ENCODE results near the gene TDRD1. TPM values are rescaled to one million over a fixed set of nuclear protein-coding genes. Genes with fewer than 3 reads are reported as not detected.

The TDRD1 gene
- total RNA-seq, 1 experiment from 2014 or later = not detected

DNA sequence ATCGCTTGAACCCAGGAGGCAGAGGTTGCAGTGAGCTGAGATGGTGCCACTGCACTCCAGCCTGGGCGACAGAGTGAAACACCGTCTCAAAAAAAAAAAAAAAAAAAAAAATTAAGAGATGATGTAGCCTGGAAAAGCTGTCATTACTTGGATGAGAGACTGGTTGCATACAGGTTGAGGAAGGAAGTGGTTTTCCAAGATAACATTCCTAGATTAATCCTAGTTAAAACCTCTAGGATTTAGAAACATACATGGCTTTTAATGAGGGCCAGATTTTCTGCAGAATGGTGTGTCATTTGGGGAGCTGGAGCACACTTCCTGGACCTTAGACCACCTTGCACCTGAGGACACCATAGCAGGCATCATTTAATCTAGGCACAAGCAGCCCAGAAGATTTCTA, 77.7 kb downstream of the TDRD1 start:
- POLR2A ChIA-PET = interaction anchor here (0.7 kb wide), 1 partner anchor 11 kb away, joined by 3 read pairs; no protein-coding TSS in a partner anchor
- H3K36me3 ChIP-seq (ENCODE audit: control insufficient read depth in 1 of 2, insufficient read depth in 2 of 2, low read length in 2 of 2) = no peaks in the 10 kb centered on the region
- H3K79me2 ChIP-seq (ENCODE audit: insufficient read depth, low read length) = no peaks in the 10 kb centered on the region
- H3K9me3 ChIP-seq (ENCODE audit: control insufficient read depth in 1 of 2, insufficient read depth in 1 of 2, low read depth in 1 of 2, low read length in 2 of 2) = no peaks in the 10 kb centered on the region
- H3K9ac ChIP-seq (ENCODE audit: low read length) = no peak overlapping the region
- intact Hi-C loops (cut with micrococcal nuclease) = no loop called here
- H2AFZ ChIP-seq (ENCODE audit: low read depth, low read length, poor library complexity, severe bottlenecking) = no peak overlapping the region
- ATAC-seq (no peak), DNase-seq (ENCODE audit: low read depth, low spot score) (no peak)
- no peak overlapping the region for H3K4me3 ChIP-seq (replicated peaks in 1 of 2; ENCODE audit: low read depth in 1 of 2, low read length in 2 of 2)
- no peaks in the 10 kb centered on the region for H3K4me1 ChIP-seq (ENCODE audit: control insufficient read depth in 1 of 2, insufficient read depth in 2 of 2, low read length in 2 of 2)
- no peak overlapping the region for H3K4me2 ChIP-seq (ENCODE audit: low read length)
- H3K27me3 ChIP-seq (ENCODE audit: insufficient read depth, low read length) = no peaks in the 10 kb centered on the region
- no TSS peak for BruUV-seq (replicated peaks)
- RAD21 ChIA-PET (ENCODE audit: low non-redundant PET in 1 of 2, low total read pairs in 2 of 2, uncharacterized antibody in 2 of 2, unreplicated experiment in 2 of 2) = no interaction called here
- no peak overlapping the region for H3K27ac ChIP-seq (ENCODE audit: low read depth, low read length)
- CTCF ChIA-PET = no interaction called here
- TF ChIP-seq POLR2A (IDR thresholded peaks at IDR 0.05; ENCODE audit: borderline replicate concordance, extremely low read depth, insufficient read depth, insufficient read length) = no peak
- no peak for TF ChIP-seq YY1 (IDR thresholded peaks at IDR 0.05; ENCODE audit: extremely low read depth, insufficient replicate concordance, low read depth, low read length)
- TF ChIP-seq SRF (IDR thresholded peaks at IDR 0.05; ENCODE audit: low read depth) = no peak
- TF ChIP-seq MAX (IDR thresholded peaks at IDR 0.05) = no peak
- TF ChIP-seq ZNF274 (IDR thresholded peaks at IDR 0.05; ENCODE audit: low read depth, low read length) = no peak
- TF ChIP-seq CTCF (IDR thresholded peaks at IDR 0.05 in 2 of 3, conservative IDR thresholded peaks at IDR 0.05 in 1 of 3; ENCODE audit: borderline replicate concordance in 1 of 3, insufficient read depth in 1 of 3, low read depth in 2 of 3, low read length in 2 of 3) = no peak
- no peak for TF ChIP-seq SIN3A (IDR thresholded peaks at IDR 0.05; ENCODE audit: low read depth)
- no peak for TF ChIP-seq ELF1 (IDR thresholded peaks at IDR 0.05; ENCODE audit: borderline replicate concordance, low read depth)
- TF ChIP-seq TCF7L2 (IDR thresholded peaks at IDR 0.05; ENCODE audit: borderline replicate concordance, extremely low read depth, insufficient read depth, insufficient read length) = no peak
- TF ChIP-seq, protein P1, sequence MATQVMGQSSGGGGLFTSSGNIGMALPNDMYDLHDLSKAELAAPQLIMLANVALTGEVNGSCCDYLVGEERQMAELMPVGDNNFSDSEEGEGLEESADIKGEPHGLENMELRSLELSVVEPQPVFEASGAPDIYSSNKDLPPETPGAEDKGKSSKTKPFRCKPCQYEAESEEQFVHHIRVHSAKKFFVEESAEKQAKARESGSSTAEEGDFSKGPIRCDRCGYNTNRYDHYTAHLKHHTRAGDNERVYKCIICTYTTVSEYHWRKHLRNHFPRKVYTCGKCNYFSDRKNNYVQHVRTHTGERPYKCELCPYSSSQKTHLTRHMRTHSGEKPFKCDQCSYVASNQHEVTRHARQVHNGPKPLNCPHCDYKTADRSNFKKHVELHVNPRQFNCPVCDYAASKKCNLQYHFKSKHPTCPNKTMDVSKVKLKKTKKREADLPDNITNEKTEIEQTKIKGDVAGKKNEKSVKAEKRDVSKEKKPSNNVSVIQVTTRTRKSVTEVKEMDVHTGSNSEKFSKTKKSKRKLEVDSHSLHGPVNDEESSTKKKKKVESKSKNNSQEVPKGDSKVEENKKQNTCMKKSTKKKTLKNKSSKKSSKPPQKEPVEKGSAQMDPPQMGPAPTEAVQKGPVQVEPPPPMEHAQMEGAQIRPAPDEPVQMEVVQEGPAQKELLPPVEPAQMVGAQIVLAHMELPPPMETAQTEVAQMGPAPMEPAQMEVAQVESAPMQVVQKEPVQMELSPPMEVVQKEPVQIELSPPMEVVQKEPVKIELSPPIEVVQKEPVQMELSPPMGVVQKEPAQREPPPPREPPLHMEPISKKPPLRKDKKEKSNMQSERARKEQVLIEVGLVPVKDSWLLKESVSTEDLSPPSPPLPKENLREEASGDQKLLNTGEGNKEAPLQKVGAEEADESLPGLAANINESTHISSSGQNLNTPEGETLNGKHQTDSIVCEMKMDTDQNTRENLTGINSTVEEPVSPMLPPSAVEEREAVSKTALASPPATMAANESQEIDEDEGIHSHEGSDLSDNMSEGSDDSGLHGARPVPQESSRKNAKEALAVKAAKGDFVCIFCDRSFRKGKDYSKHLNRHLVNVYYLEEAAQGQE (IDR thresholded peaks at IDR 0.05; ENCODE audit: low read depth) = no peak
- TF ChIP-seq CEBPB (IDR thresholded peaks at IDR 0.05; ENCODE audit: low read depth) = no peak
- no peak for TF ChIP-seq POLR2AphosphoS5 (IDR thresholded peaks at IDR 0.05; ENCODE audit: low read depth, low read length)
- TF ChIP-seq JUND (IDR thresholded peaks at IDR 0.05) = no peak
- TF ChIP-seq EZH2 (IDR thresholded peaks at IDR 0.05) = no peak
- no peaks in the 10 kb centered on the region for H3K9me2 ChIP-seq (ENCODE audit: insufficient read depth)
- no peaks in the 10 kb centered on the region for H4K20me1 ChIP-seq (ENCODE audit: insufficient read depth)

All from HCT116 (cell line).